MM.1S (cell line): ENCODE results near the gene NR5A2.

ENCODE experiments used
- DNase-seq: peaks from one replicate; pipeline ENCODE4 v3.0.0-alpha.2; 2015
- H2AFZ ChIP-seq: fragments of 300-600 bp; sonication (generic); 2 replicates; pipeline ENCODE4 v1.6.0; 2016; ENCODE audit warnings: antibody characterized with exemption, low read length
- H3F3A ChIP-seq: fragments of 300-600 bp; sonication (generic); 2 replicates; pipeline ENCODE4 v1.6.1; 2016; ENCODE audit warnings: mild to moderate bottlenecking, antibody characterized with exemption, low read length, moderate library complexity, mixed read lengths; ENCODE audit not compliant: insufficient read depth
- H3K27ac ChIP-seq: fragments of 300-600 bp; sonication (generic); 2 replicates; pipeline ENCODE4 v1.5.1; 2016; ENCODE audit warnings: mild to moderate bottlenecking, low read length
- H3K27me3 ChIP-seq: fragments of 300-600 bp; sonication (generic); replicated peaks from 2 replicates; pipeline ENCODE4 v1.6.0; 2016; ENCODE audit warnings: low read length; ENCODE audit not compliant: insufficient read depth
- H3K36me3 ChIP-seq: fragments of 300-600 bp; sonication (generic); replicated peaks from 2 replicates; pipeline ENCODE4 v1.6.1; 2016; ENCODE audit warnings: mild to moderate bottlenecking, low read length, mixed read lengths; ENCODE audit not compliant: insufficient read depth
- H3K4me1 ChIP-seq: fragments of 300-600 bp; sonication (generic); 2 replicates; pipeline ENCODE4 v1.6.1; 2016; ENCODE audit warnings: low read length, mixed read lengths
- H3K4me2 ChIP-seq: fragments of 300-600 bp; sonication (generic); 2 replicates; pipeline ENCODE4 v1.6.0; 2016; ENCODE audit warnings: low read depth, low read length
- H3K4me3 ChIP-seq: fragments of 300-600 bp; sonication (generic); 2 replicates; pipeline ENCODE4 v1.5.1; 2016; ENCODE audit warnings: low read length, mixed read lengths
- H3K79me2 ChIP-seq: fragments of 300-600 bp; sonication (generic); 2 replicates; pipeline ENCODE4 v1.6.1; 2016; ENCODE audit warnings: mixed run types, low read length, mixed read lengths
- H3K9ac ChIP-seq: fragments of 300-600 bp; sonication (generic); 2 replicates; pipeline ENCODE4 v1.6.1; 2016; ENCODE audit warnings: low read length, mixed read lengths
- H3K9me2 ChIP-seq: fragments of 300-600 bp; sonication (generic); replicated peaks from 2 replicates; pipeline ENCODE4 v1.6.1; 2016; ENCODE audit warnings: mild to moderate bottlenecking, low read length, mixed read lengths; ENCODE audit not compliant: insufficient read depth
- H3K9me3 ChIP-seq: fragments of 300-600 bp; sonication (generic); replicated peaks from 2 replicates; pipeline ENCODE4 v1.6.1; 2016; ENCODE audit warnings: mild to moderate bottlenecking, low read length, mixed read lengths; ENCODE audit not compliant: insufficient read depth
- H4K20me1 ChIP-seq: fragments of 300-600 bp; sonication (generic); 2 replicates; pipeline ENCODE4 v1.6.1; 2016; ENCODE audit warnings: mild to moderate bottlenecking, low read length, moderate library complexity, mixed read lengths; ENCODE audit not compliant: insufficient read depth
- EZH2 ChIP-seq: fragments of 300-600 bp; sonication (generic); optimal IDR thresholded peaks from 2 replicates; pipeline ENCODE3; 2017; ENCODE audit warnings: low read depth, mild to moderate bottlenecking, antibody characterized with exemption, low read length, mixed read lengths
- EZH2phosphoT487 ChIP-seq: fragments of 300-600 bp; sonication (generic); IDR thresholded peaks from 2 replicates; pipeline ENCODE4 v1.6.1; 2018; ENCODE audit warnings: antibody characterized with exemption, low read length
- TF ChIP-seq, protein P1 (sequence below): fragments of 300-600 bp; sonication (generic); IDR thresholded peaks from 2 replicates; pipeline ENCODE4 v1.5.1; 2016; ENCODE audit warnings: antibody characterized with exemption, low read length, mixed read lengths

The NR5A2 gene

DNA sequence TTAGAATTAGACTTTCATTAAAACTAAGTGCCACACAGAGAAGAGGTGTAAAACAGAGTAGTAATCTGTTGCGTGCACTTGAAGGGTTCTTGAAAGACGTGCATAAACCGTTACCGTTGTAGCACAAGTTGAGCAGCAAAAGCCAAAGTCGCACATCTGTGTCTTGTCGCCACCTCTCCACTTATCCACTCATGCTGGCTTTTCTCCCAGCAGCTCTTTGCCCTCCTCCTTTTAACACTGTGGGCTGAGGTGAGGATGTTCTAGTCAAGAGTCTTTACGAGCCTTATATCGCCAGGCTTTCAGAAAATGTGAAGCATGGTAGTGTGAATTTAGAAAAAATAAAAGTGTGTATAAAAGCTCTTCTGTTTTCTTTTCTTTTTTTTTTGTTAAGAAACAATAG lies 48.0 kb downstream of the NR5A2 start:
- H3K9me3 ChIP-seq: no peaks in the 10 kb centered on the region
- TF ChIP-seq, protein P1, sequence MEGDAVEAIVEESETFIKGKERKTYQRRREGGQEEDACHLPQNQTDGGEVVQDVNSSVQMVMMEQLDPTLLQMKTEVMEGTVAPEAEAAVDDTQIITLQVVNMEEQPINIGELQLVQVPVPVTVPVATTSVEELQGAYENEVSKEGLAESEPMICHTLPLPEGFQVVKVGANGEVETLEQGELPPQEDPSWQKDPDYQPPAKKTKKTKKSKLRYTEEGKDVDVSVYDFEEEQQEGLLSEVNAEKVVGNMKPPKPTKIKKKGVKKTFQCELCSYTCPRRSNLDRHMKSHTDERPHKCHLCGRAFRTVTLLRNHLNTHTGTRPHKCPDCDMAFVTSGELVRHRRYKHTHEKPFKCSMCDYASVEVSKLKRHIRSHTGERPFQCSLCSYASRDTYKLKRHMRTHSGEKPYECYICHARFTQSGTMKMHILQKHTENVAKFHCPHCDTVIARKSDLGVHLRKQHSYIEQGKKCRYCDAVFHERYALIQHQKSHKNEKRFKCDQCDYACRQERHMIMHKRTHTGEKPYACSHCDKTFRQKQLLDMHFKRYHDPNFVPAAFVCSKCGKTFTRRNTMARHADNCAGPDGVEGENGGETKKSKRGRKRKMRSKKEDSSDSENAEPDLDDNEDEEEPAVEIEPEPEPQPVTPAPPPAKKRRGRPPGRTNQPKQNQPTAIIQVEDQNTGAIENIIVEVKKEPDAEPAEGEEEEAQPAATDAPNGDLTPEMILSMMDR: no peak
- TF ChIP-seq EZH2 (no peak), EZH2phosphoT487 (no peak)
- H3K27ac ChIP-seq: no peak overlapping the region
- peaks cover 18% of the 10 kb centered on the region for H3K4me1 ChIP-seq
- H4K20me1 ChIP-seq: no peaks in the 10 kb centered on the region
- no peak overlapping the region for H3K9ac ChIP-seq
- H3K79me2 ChIP-seq: no peaks in the 10 kb centered on the region
- no peaks in the 10 kb centered on the region for H3K36me3 ChIP-seq
- no peak overlapping the region for H3K4me3 ChIP-seq
- H3K4me2 ChIP-seq: no peak overlapping the region
- no peak overlapping the region for H2AFZ ChIP-seq
- no peaks in the 10 kb centered on the region for H3K9me2 ChIP-seq
- H3K27me3 ChIP-seq: no peaks in the 10 kb centered on the region
- H3F3A ChIP-seq: peaks cover 7% of the 10 kb centered on the region
- no peak for DNase-seq

DNA sequence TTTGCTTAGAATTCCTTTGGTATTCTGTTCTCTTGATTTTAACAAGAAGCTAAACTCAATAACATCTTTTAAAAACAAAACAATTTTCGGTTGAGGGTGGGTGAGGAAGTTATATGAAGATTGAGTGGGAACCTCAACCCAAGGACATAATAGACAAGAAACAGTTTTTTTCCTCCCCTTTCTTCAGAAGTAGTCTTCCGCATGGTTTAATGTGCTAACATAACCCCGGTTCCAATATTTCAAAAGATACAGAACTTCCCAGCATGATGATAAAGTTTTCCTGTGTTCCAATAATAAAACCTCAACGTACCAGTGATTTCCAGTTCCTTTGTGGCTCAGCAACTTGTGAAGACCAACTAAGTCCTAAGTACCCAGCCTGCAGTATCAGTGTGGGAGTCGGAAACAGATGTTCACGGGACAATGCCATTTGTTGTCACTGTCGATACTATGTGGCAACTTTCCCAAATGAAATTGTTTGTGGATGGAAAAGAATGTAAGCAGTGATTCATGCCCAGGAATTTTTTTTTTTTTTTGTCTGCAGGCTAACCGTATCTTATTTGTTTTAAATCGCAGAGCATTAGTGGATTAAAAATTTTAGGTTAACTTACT lies 48.5 kb downstream of the NR5A2 start:
- Histone ChIP-seq H3K27ac (no peak overlapping the region), H3K27me3 (no peaks in the 10 kb centered on the region), H3K9me3 (no peaks in the 10 kb centered on the region), H3K9ac (no peak overlapping the region), H3F3A (peaks cover 7% of the 10 kb centered on the region), H3K4me3 (no peak overlapping the region), H3K79me2 (no peaks in the 10 kb centered on the region), H4K20me1 (no peaks in the 10 kb centered on the region), H3K36me3 (no peaks in the 10 kb centered on the region), H3K4me1 (peaks cover 18% of the 10 kb centered on the region), H3K4me2 (no peak overlapping the region), H2AFZ (no peak overlapping the region), H3K9me2 (no peaks in the 10 kb centered on the region)
- DNase-seq: no peak
- TF ChIP-seq EZH2phosphoT487 (no peak), EZH2 (no peak)
- TF ChIP-seq, protein P1: no peak

DNA sequence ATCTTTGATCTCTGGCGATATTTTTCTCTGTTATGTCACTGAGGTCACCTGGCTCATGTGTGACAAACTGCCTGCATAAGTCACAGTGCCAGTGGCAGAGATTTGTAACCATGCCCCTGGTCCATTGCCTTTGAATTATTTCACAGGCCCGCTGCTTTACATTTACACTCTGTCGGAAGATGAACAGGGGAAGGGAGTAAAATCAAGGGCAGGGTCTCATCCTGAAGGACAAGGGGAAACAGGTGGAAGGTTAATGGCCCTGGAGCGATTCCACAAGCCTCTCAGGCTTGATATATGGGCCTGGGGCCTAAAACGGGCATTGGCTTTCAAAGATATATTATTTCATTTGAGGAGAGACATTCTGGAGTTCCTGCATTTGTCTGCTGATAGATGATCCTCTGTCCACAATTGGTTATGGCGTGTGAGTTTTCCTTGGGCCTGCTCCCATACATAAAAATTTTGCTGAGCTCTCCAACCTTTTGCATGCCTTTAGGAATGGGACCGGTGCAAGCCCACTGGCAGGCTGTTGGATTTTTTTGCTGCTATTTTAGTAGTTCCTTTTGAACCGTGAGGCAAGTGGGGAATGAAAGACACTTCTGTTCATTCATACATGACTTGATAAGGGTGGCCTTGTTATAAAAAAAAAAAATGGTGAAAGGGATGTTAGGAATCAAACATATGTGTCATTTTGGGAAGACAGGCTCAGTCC lies 51.9 kb downstream of the NR5A2 start:
- Histone ChIP-seq H3K4me1 (no peaks in the 10 kb centered on the region), H3K4me3 (no peak overlapping the region), H3K36me3 (no peaks in the 10 kb centered on the region), H4K20me1 (no peaks in the 10 kb centered on the region), H3K9me3 (no peaks in the 10 kb centered on the region), H3K79me2 (no peaks in the 10 kb centered on the region), H3K9me2 (no peaks in the 10 kb centered on the region), H3F3A (no peaks in the 10 kb centered on the region), H3K27me3 (no peaks in the 10 kb centered on the region), H3K27ac (no peak overlapping the region), H3K4me2 (no peak overlapping the region), H3K9ac (no peak overlapping the region), H2AFZ (no peak overlapping the region)
- no peak for DNase-seq
- TF ChIP-seq, protein P1: no peak
